Ectodermal cell (in vitro differentiated cells): ENCODE data around the gene RGMA.
"Not testable (repeated sequence)": the region's sequence is repeated elsewhere in the genome, so short reads cannot be mapped to it uniquely, and the experiment has no call there.

Source experiments
- H3K27ac ChIP-seq: 2 replicates; pipeline ENCODE4 v1.7.0; 2013; ENCODE audit warnings: mild to moderate bottlenecking, low read depth, low read length; ENCODE audit not compliant: insufficient read depth, poor library complexity, severe bottlenecking
- H3K27me3 ChIP-seq: 2 replicates; pipeline ENCODE4 v1.7.0; 2013; ENCODE audit warnings: mild to moderate bottlenecking, low read length; ENCODE audit not compliant: insufficient read depth, control insufficient read depth, poor library complexity, severe bottlenecking
- H3K36me3 ChIP-seq: one replicate; pipeline ENCODE4 v1.7.0; 2013; ENCODE audit warnings: low read length; ENCODE audit not compliant: control insufficient read depth, insufficient read depth
- H3K4me1 ChIP-seq: one replicate; pipeline ENCODE4 v1.7.0; 2013; ENCODE audit warnings: low read length; ENCODE audit not compliant: control insufficient read depth, insufficient read depth
- H3K4me3 ChIP-seq: 2 replicates; pipeline ENCODE4 v1.7.0; 2013; ENCODE audit warnings: low read depth, low read length, control low read depth; ENCODE audit not compliant: insufficient read depth
- H3K9me3 ChIP-seq: 2 replicates; pipeline ENCODE4 v1.7.0; 2013; ENCODE audit warnings: mild to moderate bottlenecking, low read length, moderate library complexity; ENCODE audit not compliant: control insufficient read depth
- WGBS, 2 experiments: methylation state at CpG; one replicate each; pipeline ENCODE4 v1.1.7; 2013; ENCODE audit warnings: missing lambda C conversion rate in 2 of 2; 5-methylcytosine and 5-hydroxymethylcytosine counted together

RGMA gene

GRCh38 chr15:93042691-93043378 is 46.2 kb downstream of the RGMA start:
- 88 to 91% methylated on average over 18 of the region's 18 CpGs for WGBS, 2 experiments
- Histone ChIP-seq H3K4me3 (no peak overlapping the region), H3K27me3 (no peaks in the 10 kb centered on the region), H3K9me3 (no peaks in the 10 kb centered on the region), H3K4me1 (no peaks in the 10 kb centered on the region), H3K36me3 (peaks cover 47% of the 10 kb centered on the region), H3K27ac (no peak overlapping the region)

DNA sequence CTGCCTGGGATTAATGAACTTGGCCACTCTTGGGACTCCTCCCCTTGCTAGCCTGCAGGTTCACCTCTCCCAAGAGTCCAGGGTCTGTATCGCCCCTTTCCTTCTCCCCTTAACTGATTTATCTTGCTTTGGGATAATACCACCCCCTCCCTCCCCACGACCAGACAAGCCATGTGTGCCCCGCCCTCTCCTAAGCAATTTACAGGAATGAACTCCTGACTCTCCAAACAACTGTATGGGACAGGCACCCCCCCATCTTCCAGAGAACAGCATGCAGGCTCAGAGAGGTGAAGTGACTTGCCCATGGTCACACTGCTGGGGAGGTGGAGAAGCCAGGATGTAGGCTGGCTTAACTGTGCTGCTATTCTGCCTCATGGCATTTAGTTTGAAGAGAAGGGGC is 46.8 kb downstream of the RGMA start:
- no peaks in the 10 kb centered on the region for H3K27me3 ChIP-seq
- no peak overlapping the region for H3K4me3 ChIP-seq
- WGBS, 2 experiments: 63 to 76% methylated on average over 3 of the region's 3 CpGs
- H3K27ac ChIP-seq: no peak overlapping the region
- H3K9me3 ChIP-seq: no peaks in the 10 kb centered on the region
- no peaks in the 10 kb centered on the region for H3K4me1 ChIP-seq
- H3K36me3 ChIP-seq: peaks cover 41% of the 10 kb centered on the region

- no peaks in the 10 kb centered on the region for H3K27me3 ChIP-seq
- peaks cover 5% of the 10 kb centered on the region for H3K4me1 ChIP-seq
- no peak overlapping the region for H3K27ac ChIP-seq
- 85 to 86% methylated on average over 13 of the region's 13 CpGs for WGBS, 2 experiments
- H3K36me3 ChIP-seq: peaks cover 30% of the 10 kb centered on the region
- no peak overlapping the region for H3K4me3 ChIP-seq
- no peaks in the 10 kb centered on the region for H3K9me3 ChIP-seq
Observed at GRCh38 chr15:93041159-93041547, 47.9 kb downstream of the RGMA start.

DNA sequence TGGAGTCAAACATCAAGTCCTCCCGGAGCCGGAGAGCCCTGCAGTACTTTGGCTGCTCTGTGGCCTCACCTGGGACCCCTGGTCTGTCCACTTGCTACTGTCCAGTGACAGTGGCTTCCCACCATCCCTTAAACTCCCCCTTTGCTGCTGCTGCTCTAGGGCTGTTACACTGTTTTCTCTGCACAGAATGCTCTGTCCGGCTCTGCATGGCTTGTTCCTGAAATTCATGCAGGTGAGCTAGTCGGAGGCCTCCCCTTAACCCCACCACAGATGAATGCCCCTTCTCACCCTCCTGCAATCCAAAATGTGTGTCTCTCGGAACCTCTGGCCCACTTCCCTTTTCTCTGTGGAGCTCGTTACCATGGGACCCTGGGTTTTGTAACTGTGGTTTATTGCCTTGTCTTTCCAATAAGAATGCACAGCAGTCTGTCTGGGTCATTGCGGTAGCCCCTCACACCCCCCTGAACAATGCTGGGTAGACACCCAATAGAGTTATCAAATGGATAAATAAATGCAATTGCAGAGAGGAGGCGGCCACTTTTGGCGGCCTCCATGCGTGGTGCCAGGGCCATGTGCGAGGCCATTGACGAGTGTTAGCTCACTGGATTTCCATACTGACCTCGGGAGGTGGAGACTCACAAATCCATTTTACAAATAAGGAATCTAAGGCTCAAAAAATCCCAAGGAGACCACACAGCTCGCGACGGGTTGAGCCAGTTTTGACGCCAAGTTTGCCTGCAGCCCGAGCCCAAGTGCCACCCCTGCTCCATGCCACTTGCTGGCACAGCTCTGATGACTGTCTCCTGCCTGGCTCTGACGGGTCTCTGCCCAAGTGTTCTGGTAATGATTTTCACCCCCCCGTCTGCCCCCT is 48.5 kb downstream of the RGMA start:
- peaks cover 24% of the 10 kb centered on the region for H3K36me3 ChIP-seq
- H3K9me3 ChIP-seq: no peaks in the 10 kb centered on the region
- no peaks in the 10 kb centered on the region for H3K27me3 ChIP-seq
- WGBS, 2 experiments: 94 to 95% methylated on average over 20 of the region's 20 CpGs
- peaks cover 5% of the 10 kb centered on the region for H3K4me1 ChIP-seq
- no peak overlapping the region for H3K4me3 ChIP-seq
- H3K27ac ChIP-seq: no peak overlapping the region

DNA sequence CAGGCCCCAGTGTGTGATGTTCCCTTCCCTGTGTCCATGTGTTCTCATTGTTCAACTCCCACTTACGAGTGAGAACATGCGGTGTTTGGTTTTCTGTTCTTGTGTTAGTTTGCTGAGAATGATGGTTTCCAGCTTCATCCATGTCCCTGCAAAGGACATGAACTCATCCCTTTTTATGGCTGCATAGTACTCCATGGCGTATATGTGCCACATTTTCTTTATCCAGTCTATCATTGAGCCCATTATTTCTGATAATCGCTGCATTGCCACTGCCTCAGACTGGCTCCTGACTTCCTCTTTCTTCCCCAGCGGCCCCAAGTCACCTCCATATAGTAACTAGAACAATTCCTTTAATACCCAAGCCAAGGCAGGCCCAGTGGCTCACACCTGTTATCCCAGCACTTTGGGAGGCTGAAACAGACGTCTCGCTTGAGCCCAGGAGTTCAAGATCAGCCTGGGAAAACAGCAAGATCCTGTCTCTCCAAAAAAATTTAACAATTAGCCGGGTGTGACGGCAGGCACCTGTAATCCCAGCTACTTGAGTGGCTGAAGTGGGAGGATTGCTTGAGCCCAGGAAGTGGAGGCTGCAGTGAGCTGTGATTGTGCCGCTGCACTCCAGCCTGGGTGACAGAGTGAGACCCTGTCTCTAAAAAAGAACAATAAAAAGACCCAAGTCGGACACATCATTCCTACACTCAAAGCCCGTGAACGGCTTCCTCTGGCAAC is 49.3 kb downstream of the RGMA start:
- WGBS, 2 experiments: 93 to 95% methylated on average over 11 of the region's 13 CpGs
- H3K27me3 ChIP-seq: not testable (repeated sequence)

DNA sequence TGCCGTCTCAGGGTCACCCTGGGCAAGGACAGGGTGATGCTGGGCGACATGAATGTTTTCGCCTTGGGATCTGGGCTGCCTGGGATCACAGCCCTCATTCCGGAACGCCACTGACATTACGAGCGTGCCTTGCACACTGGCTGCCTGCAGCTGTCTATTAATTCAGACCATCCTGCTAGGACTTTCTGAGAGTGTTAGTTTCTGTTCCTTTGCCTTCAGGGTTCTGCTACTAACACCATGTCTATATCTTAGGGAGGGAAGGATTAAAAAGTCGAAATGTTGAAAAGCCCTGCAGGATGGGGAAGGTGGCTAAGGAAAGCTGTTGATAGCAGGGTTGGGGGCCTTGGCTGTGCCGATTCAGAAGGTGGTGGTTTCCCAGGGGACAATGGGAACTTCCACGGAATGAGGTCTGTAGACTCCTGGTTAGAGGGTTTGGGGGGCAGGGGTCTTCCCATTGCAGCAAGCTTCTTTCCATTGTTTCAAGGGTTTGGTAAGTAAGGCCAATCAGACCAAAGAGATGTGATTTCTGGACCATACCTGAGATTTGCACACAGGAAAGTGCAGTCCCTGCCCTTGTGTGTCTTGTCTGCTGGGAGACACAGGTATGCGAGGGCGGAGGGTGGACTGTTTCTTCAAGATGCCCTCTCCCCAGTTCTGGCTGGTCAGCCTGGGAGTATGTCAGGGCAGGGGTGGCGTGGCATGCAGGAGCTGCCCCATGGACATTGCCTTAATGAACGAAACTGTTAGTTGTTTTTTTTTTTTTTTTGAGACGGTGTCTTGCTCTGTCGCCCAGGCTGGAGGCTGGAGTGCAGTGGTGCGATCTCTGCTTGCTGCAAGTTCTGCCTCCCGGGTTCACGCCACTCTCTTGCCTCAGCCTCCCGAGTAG is 50.9 kb downstream of the RGMA start:
- peaks cover 4% of the 10 kb centered on the region for H3K36me3 ChIP-seq
- peaks cover 5% of the 10 kb centered on the region for H3K4me1 ChIP-seq
- no peak overlapping the region for H3K4me3 ChIP-seq
- H3K27me3 ChIP-seq: no peaks in the 10 kb centered on the region
- H3K27ac ChIP-seq: peak overlapping the region; percentile 39
- no peaks in the 10 kb centered on the region for H3K9me3 ChIP-seq
- 92 to 94% methylated on average over 19 to 20 of the region's 20 CpGs for WGBS, 2 experiments

More for the DNA sequence above, 49.3 kb downstream of the RGMA start:
- peaks cover 16% of the 10 kb centered on the region for H3K36me3 ChIP-seq
- H3K4me3 ChIP-seq, H3K9me3 ChIP-seq, H3K27ac ChIP-seq, H3K4me1 ChIP-seq: not testable (repeated sequence)

GRCh38 chr15:93036951-93037819 is 51.8 kb downstream of the RGMA start:
- 90 to 93% methylated on average over 29 of the region's 29 CpGs for WGBS, 2 experiments

GRCh38 chr15:93035953-93036810 is 52.8 kb downstream of the RGMA start:
- WGBS, 2 experiments: 76 to 78% methylated on average over 32 of the region's 32 CpGs
- Histone ChIP-seq H3K27ac (no peak overlapping the region), H3K9me3 (no peaks in the 10 kb centered on the region)

More at GRCh38 chr15:93036951-93037819, 51.8 kb downstream of the RGMA start:
- Histone ChIP-seq H3K9me3 (no peaks in the 10 kb centered on the region), H3K36me3 (no peaks in the 10 kb centered on the region), H3K4me1 (peaks cover 5% of the 10 kb centered on the region), H3K27ac (peak overlapping the region; percentile 39), H3K4me3 (no peak overlapping the region), H3K27me3 (no peaks in the 10 kb centered on the region)

More at GRCh38 chr15:93035953-93036810, 52.8 kb downstream of the RGMA start:
- Histone ChIP-seq H3K27me3 (no peaks in the 10 kb centered on the region), H3K36me3 (no peaks in the 10 kb centered on the region), H3K4me1 (peaks cover 5% of the 10 kb centered on the region), H3K4me3 (no peak overlapping the region)
